Measurements from ENCODE around the gene LAMC3. TPM values are rescaled to one million over a fixed set of nuclear protein-coding genes. Genes with fewer than 3 reads are reported as not detected.

Gene LAMC3
- total RNA-seq, 1 experiment from 2014 or later, result 4.6 TPM

DNA sequence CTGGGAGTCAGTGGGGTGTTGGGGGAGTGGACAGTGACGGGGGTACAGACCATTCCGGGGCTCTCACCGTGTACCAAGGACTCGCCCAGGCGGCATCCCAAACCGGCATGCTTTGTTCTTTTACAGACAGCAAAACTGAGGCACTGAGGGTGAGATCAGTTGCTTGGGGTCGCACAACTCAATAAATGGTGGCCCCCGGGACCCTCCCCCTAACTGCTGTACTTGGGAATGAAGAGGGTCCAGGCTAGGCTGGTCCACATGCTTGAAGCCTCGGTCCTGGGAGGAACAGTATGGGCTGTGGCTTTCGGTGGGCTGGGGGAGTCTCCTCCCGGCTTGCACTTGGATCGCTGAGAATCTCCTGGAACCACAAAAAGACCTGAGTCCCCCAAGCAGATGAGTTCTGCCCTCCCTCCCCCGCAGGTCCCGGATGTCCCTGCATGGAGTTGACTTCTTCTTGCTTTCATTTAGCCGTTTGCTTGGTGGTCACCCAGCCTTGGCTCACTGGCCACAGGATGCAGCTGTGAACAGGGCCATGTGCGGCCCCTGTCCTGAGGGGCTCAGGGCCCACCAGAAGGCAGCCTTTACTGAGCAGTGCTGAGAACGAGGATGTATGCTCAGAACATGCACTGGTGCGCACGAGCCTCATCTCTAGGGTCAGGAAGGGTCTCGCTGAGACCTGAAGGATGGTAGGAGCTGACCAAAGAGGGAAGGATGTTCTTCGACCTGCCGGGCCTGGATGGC lies 4.2 kb downstream of the LAMC3 start:
- no peaks in the 10 kb centered on the region for H3K27me3 ChIP-seq (ENCODE audit: low read length)

DNA sequence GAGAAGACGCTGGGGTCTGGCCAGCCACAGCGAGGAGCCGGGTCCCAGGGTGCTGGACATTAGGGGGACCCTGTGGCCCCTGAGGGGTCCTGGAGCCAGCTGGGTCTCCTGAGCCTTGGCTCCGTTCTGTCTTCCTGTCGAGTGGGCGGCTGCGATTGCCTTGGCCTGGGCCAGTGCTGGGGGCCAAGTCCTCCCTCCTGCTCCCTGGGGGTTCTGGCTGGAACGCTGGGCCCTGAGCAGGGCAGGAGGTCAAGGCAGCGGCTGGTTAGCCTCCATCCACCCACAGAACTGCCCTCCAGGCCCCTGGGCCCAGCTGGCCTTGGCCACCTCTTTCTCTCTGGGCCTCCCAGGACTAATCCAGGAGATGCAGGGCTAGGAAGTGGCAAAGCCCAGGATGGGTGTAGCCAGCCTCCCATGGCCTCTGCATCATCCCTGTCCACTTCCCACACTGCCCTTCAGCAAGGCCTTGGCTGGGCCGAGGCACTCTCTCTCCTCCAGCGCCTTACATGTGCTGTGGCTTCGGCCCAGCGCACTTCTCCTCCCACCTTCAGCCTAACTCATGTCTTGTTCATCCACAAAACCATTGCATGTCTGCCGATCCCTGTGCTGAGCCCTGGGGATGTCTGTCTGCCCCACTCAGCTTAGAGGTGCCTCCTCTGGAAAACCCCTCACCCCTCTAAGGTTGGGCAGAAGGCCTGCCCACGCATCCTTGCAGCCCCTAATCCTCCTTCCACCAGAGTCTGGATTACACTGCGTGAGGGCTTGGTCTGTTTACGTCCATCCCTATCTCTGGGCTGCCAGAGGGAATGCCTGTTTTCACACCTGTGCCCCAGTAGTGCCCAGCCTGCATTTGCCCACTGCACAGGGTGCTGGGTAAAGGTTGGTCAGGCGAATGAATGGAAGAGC lies 5.0 kb downstream of the LAMC3 start:
- Histone ChIP-seq H3K4me1 (ENCODE audit: insufficient read depth, low read length) (no peaks in the 10 kb centered on the region), H2AFZ (ENCODE audit: low read length) (no peak overlapping the region), H3K27ac (ENCODE audit: low read length) (no peak overlapping the region), H4K20me1 (ENCODE audit: low read length) (no peaks in the 10 kb centered on the region), H3K79me2 (ENCODE audit: low read length) (no peaks in the 10 kb centered on the region), H3F3A (ENCODE audit: low read length, unreplicated experiment) (no peaks in the 10 kb centered on the region), H3K9me2 (replicated peaks; ENCODE audit: low read length) (no peaks in the 10 kb centered on the region), H3K27me3 (ENCODE audit: low read length) (no peaks in the 10 kb centered on the region), H3K36me3 (ENCODE audit: low read depth, low read length) (no peaks in the 10 kb centered on the region), H3K9ac (ENCODE audit: low read length) (no peak overlapping the region), H3K4me2 (ENCODE audit: low read length) (no peak overlapping the region), H3K9me3 (ENCODE audit: low read length) (no peaks in the 10 kb centered on the region), H3K4me3 (ENCODE audit: low read length) (no peak overlapping the region)
- ChIA-PET POLR2A (ENCODE audit: unreplicated experiment) (no interaction called here), CTCF (no interaction called here)
- intact Hi-C loops (cut with micrococcal nuclease), result no loop called here
- no peak for ATAC-seq
- TF ChIP-seq, protein P1, sequence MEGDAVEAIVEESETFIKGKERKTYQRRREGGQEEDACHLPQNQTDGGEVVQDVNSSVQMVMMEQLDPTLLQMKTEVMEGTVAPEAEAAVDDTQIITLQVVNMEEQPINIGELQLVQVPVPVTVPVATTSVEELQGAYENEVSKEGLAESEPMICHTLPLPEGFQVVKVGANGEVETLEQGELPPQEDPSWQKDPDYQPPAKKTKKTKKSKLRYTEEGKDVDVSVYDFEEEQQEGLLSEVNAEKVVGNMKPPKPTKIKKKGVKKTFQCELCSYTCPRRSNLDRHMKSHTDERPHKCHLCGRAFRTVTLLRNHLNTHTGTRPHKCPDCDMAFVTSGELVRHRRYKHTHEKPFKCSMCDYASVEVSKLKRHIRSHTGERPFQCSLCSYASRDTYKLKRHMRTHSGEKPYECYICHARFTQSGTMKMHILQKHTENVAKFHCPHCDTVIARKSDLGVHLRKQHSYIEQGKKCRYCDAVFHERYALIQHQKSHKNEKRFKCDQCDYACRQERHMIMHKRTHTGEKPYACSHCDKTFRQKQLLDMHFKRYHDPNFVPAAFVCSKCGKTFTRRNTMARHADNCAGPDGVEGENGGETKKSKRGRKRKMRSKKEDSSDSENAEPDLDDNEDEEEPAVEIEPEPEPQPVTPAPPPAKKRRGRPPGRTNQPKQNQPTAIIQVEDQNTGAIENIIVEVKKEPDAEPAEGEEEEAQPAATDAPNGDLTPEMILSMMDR (conservative IDR thresholded peaks at IDR 0.05; ENCODE audit: low read depth, low read length), result no peak
- TF ChIP-seq EZH2phosphoT487 (IDR thresholded peaks at IDR 0.05; ENCODE audit: borderline replicate concordance, low read length) (no peak), EZH2 (IDR thresholded peaks at IDR 0.05; ENCODE audit: low read length, unreplicated experiment) (no peak)
- BruUV-seq (replicated peaks), result no TSS peak
- no peak for DNase-seq

More for the DNA sequence above, 4.2 kb downstream of the LAMC3 start:
- Histone ChIP-seq H3K9me3 (ENCODE audit: low read length) (no peaks in the 10 kb centered on the region), H3K9me2 (replicated peaks; ENCODE audit: low read length) (no peaks in the 10 kb centered on the region), H4K20me1 (ENCODE audit: low read length) (no peaks in the 10 kb centered on the region), H3K27ac (ENCODE audit: low read length) (no peak overlapping the region), H3K4me1 (ENCODE audit: insufficient read depth, low read length) (no peaks in the 10 kb centered on the region), H3K4me3 (ENCODE audit: low read length) (no peak overlapping the region), H3K4me2 (ENCODE audit: low read length) (no peak overlapping the region), H3K79me2 (ENCODE audit: low read length) (no peaks in the 10 kb centered on the region), H2AFZ (ENCODE audit: low read length) (no peak overlapping the region), H3K36me3 (ENCODE audit: low read depth, low read length) (no peaks in the 10 kb centered on the region), H3K9ac (ENCODE audit: low read length) (no peak overlapping the region), H3F3A (ENCODE audit: low read length, unreplicated experiment) (no peaks in the 10 kb centered on the region)
- intact Hi-C loops (cut with micrococcal nuclease), result no loop called here
- ChIA-PET POLR2A (ENCODE audit: unreplicated experiment) (no interaction called here), CTCF (no interaction called here)
- TF ChIP-seq, protein P1 (conservative IDR thresholded peaks at IDR 0.05; ENCODE audit: low read depth, low read length), result no peak
- TF ChIP-seq EZH2 (IDR thresholded peaks at IDR 0.05; ENCODE audit: low read length, unreplicated experiment) (no peak), EZH2phosphoT487 (IDR thresholded peaks at IDR 0.05; ENCODE audit: borderline replicate concordance, low read length) (no peak)
- no TSS peak for BruUV-seq (replicated peaks)
- DNase-seq (no peak), ATAC-seq (no peak)
